Mesodermal cell (in vitro differentiated cells): Measurements from ENCODE around the gene MRPL28.
"Not testable (repeated sequence)": the region's sequence is repeated elsewhere in the genome, so short reads cannot be mapped to it uniquely, and the experiment has no call there.

Experiments
- H3K27ac ChIP-seq: 2 replicates; pipeline ENCODE4 v1.7.0; 2013; ENCODE audit warnings: mild to moderate bottlenecking, low read depth, low read length, moderate library complexity; ENCODE audit not compliant: severe bottlenecking
- H3K36me3 ChIP-seq: 2 replicates; pipeline ENCODE4 v1.7.1; 2013; ENCODE audit warnings: mild to moderate bottlenecking, low read length, moderate library complexity; ENCODE audit not compliant: control insufficient read depth, insufficient read depth
- H3K4me1 ChIP-seq: one replicate; pipeline ENCODE4 v1.7.1; 2013; ENCODE audit warnings: mild to moderate bottlenecking, low read length; ENCODE audit not compliant: insufficient read depth, control insufficient read depth, poor library complexity, severe bottlenecking
- H3K4me3 ChIP-seq: 2 replicates; pipeline ENCODE4 v1.7.0; 2013; ENCODE audit warnings: low read length, control low read depth, mild to moderate bottlenecking; ENCODE audit not compliant: insufficient read depth, poor library complexity, severe bottlenecking; ENCODE audit errors: extremely low read depth
- H3K9me3 ChIP-seq: 2 replicates; pipeline ENCODE4 v1.7.1; 2013; ENCODE audit warnings: mild to moderate bottlenecking, low read length, moderate library complexity; ENCODE audit not compliant: control insufficient read depth
- WGBS, 2 experiments: methylation state at CpG; one replicate each; pipeline ENCODE4 v1.1.5; 2013; ENCODE audit warnings: missing lambda C conversion rate in 2 of 2; ENCODE audit not compliant: insufficient coverage in 2 of 2; 5-methylcytosine and 5-hydroxymethylcytosine counted together

Gene MRPL28

GRCh38 chr16:342455-343213 is 27.7 kb downstream of the MRPL28 start:
- H3K27ac ChIP-seq = no peak overlapping the region
- 94 to 95% methylated on average over 15 to 18 of the region's 18 CpGs for WGBS, 2 experiments
- H3K4me3 ChIP-seq = no peak overlapping the region
- H3K4me1 ChIP-seq = peaks cover 20% of the 10 kb centered on the region
- peaks cover 50% of the 10 kb centered on the region for H3K36me3 ChIP-seq
- no peaks in the 10 kb centered on the region for H3K9me3 ChIP-seq

GRCh38 chr16:341974-342336 is 28.4 kb downstream of the MRPL28 start:
- WGBS, 2 experiments = 85 to 93% methylated on average over 9 of the region's 13 CpGs
- H3K4me3 ChIP-seq, H3K9me3 ChIP-seq, H3K27ac ChIP-seq: not testable (repeated sequence)
- H3K4me1 ChIP-seq = peaks cover 14% of the 10 kb centered on the region
- peaks cover 45% of the 10 kb centered on the region for H3K36me3 ChIP-seq

GRCh38 chr16:341095-341973 is 29.0 kb downstream of the MRPL28 start:
- peaks cover 45% of the 10 kb centered on the region for H3K36me3 ChIP-seq
- WGBS, 2 experiments = 97 to 98% methylated on average over 26 to 30 of the region's 47 CpGs
- not testable (repeated sequence) for H3K27ac ChIP-seq, H3K4me3 ChIP-seq, H3K9me3 ChIP-seq, H3K4me1 ChIP-seq

GRCh38 chr16:340370-341091 is 29.8 kb downstream of the MRPL28 start:
- no peaks in the 10 kb centered on the region for H3K4me1 ChIP-seq
- H3K9me3 ChIP-seq = no peaks in the 10 kb centered on the region
- peaks cover 37% of the 10 kb centered on the region for H3K36me3 ChIP-seq
- 97 to 98% methylated on average over 21 to 22 of the region's 23 CpGs for WGBS, 2 experiments
- no peak overlapping the region for H3K27ac ChIP-seq
- no peak overlapping the region for H3K4me3 ChIP-seq

GRCh38 chr16:339680-340079 is 30.7 kb downstream of the MRPL28 start:
- Histone ChIP-seq H3K36me3 (peaks cover 29% of the 10 kb centered on the region), H3K9me3 (no peaks in the 10 kb centered on the region), H3K4me3 (no peak overlapping the region), H3K4me1 (no peaks in the 10 kb centered on the region), H3K27ac (no peak overlapping the region)
- WGBS, 2 experiments = 97 to 98% methylated on average over 4 to 5 of the region's 5 CpGs

- Histone ChIP-seq H3K4me1 (no peaks in the 10 kb centered on the region), H3K9me3 (no peaks in the 10 kb centered on the region), H3K36me3 (peaks cover 16% of the 10 kb centered on the region), H3K27ac (no peak overlapping the region), H3K4me3 (no peak overlapping the region)
- 92 to 93% methylated on average over 18 to 19 of the region's 21 CpGs for WGBS, 2 experiments
Measured at GRCh38 chr16:337975-338575, 32.3 kb downstream of the MRPL28 start.

GRCh38 chr16:337437-337836 is 32.9 kb downstream of the MRPL28 start:
- peaks cover 10% of the 10 kb centered on the region for H3K36me3 ChIP-seq
- no peak overlapping the region for H3K27ac ChIP-seq
- WGBS, 2 experiments = 95 to 97% methylated on average over 10 of the region's 10 CpGs
- no peaks in the 10 kb centered on the region for H3K4me1 ChIP-seq
- H3K9me3 ChIP-seq = no peaks in the 10 kb centered on the region
- no peak overlapping the region for H3K4me3 ChIP-seq

GRCh38 chr16:336269-336668 is 34.1 kb downstream of the MRPL28 start:
- Histone ChIP-seq H3K27ac (no peak overlapping the region), H3K9me3 (no peaks in the 10 kb centered on the region), H3K4me1 (peaks cover 5% of the 10 kb centered on the region), H3K36me3 (peaks cover 6% of the 10 kb centered on the region), H3K4me3 (no peak overlapping the region)
- 91 to 95% methylated on average over 8 to 11 of the region's 11 CpGs for WGBS, 2 experiments

GRCh38 chr16:334861-335632 is 35.3 kb downstream of the MRPL28 start:
- not testable (repeated sequence) for H3K4me3 ChIP-seq, H3K4me1 ChIP-seq, H3K9me3 ChIP-seq, H3K27ac ChIP-seq, H3K36me3 ChIP-seq
- 91 to 92% methylated on average over 7 to 8 of the region's 11 CpGs for WGBS, 2 experiments
